Mammary epithelial cell (primary cell): ENCODE results near the gene ORC3.

Source experiments
- CTCF ChIP-seq, 2 donors: IDR thresholded peaks in 1 of 2; conservative IDR thresholded peaks in 1 of 2; 2 replicates each; pipeline ENCODE4 v1.5.1; 2011 to 2012; ENCODE audit warnings: inconsistent platforms in 2 of 2, low read length in 2 of 2, mild to moderate bottlenecking in 2 of 2, control low read depth in 1 of 2, low read depth in 1 of 2; ENCODE audit not compliant: insufficient read depth in 1 of 2; ENCODE audit errors: extremely low read depth in 1 of 2
- EZH2 ChIP-seq: IDR thresholded peaks from 2 replicates; pipeline ENCODE4 v1.6.1; 2012; ENCODE audit warnings: low read length, inconsistent platforms, borderline replicate concordance

GRCh38 chr6:87698547-87699006, 108.6 kb downstream of the ORC3 start:
- TF ChIP-seq CTCF (conservative IDR thresholded peaks at IDR 0.05 in 1 of 2, IDR thresholded peaks at IDR 0.05 in 1 of 2; ENCODE audit: extremely low read depth in 1 of 2, insufficient read depth in 1 of 2, low read depth in 1 of 2, low read length in 2 of 2) (no peak), EZH2 (no peak)
